ENCODE measurements around the gene SPATC1L.

SPATC1L gene

GRCh38 chr21:46120301-46121285, 63.7 kb downstream of the SPATC1L start:
- DNase-seq (ENCODE audit: low read depth, low spot score) = no peak

- DNase-seq (ENCODE audit: low read depth, low spot score) = no peak
These were observed 64.5 kb downstream of the SPATC1L start for GRCh38 chr21:46119637-46120271.

- no peak for DNase-seq (ENCODE audit: low read depth, low spot score)
These were observed 65.1 kb downstream of the SPATC1L start for GRCh38 chr21:46119144-46119636.

GRCh38 chr21:46118316-46119143, 65.7 kb downstream of the SPATC1L start:
- DNase-seq (ENCODE audit: low read depth, low spot score) = no peak

DNA sequence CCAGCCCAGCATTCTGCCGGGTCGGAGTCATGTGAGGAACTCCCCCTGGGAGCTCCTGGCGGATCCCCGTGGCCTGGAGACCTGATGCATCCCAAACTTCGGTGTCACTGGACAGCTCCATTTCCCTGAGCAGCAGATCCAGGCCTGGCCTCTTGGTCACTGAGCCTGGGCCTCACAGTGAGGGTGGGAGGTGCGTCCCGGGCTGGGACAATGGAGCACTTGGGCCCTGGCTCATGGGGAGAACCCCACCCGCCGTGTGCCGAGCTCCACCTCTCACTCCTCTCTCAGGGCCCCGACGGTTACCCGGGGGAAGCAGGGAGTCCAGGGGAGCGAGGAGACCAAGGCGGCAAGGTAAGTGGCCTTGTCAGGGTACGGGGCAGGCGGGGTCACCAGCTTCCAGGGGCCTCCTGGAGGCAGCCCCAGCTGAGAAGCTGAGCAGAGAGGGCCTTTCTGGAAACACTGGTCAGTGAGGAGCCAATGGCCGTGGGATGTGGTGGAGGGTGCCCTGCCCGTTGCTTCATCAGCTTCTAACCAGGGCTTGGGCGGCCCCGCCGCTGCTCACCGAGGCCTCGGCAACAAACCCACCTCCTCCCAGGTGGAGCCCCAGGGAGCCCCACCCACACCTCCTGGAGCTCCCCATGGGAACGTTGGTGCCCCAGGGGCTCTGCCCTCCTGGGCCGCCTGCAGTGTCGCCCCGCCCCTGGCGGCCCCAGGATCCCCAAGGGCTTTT, 66.5 kb downstream of the SPATC1L start:
- no peak for DNase-seq (ENCODE audit: low read depth, low spot score)

GRCh38 chr21:46116776-46117585, 67.3 kb downstream of the SPATC1L start:
- DNase-seq (ENCODE audit: low read depth, low spot score) = no peak

DNA sequence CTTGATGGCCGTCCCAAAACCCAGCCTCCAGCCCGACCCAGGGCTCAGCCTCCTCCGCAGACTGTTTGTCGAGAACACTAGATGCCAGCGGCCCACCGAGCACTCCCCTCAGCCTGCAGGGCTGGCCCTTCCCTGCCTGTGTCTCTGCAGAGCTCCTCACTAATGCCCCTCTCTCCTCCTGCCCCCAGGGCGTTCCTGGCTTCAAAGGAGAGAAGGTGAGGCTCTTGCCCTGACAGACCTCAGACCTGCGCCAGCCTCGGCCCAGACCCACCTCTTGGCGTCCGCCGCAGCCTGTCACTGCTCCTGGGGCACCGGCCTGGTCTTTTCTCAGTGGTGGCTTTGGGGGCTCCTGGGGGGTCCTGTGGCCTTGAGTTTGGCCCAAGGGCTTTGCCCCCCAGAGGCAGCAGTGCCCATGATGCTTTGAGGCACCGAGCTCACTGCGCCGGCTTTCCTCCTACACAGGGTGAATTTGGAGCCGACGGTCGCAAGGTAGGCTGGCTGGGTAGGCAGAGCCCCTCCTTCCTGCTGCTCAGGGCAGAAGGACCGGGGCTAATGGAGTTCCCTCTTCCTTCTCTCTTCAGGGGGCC, 68.0 kb downstream of the SPATC1L start:
- no peak for DNase-seq (ENCODE audit: low read depth, low spot score)

GRCh38 chr21:46115441-46116188, 68.6 kb downstream of the SPATC1L start:
- DNase-seq (ENCODE audit: low read depth, low spot score) = no peak

DNA sequence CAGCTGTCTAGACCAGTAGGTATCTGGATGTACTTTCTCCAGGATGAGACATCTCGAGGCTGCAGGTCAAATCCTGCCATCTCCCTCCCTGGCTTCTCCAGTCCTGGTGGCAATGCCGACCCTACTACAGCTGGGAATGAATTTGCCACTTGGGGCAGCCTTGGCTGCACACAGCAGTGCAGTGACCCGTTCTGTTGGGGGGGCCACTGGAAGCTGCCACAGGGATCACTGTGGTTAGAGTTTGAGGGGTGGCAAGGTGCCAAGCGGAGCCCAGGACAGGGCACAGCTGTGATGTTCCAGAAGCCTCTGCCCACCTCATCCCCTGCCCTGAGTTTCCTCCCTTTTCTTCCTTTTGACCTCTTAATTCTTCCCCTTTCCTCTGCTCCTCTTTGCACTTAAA, 69.3 kb downstream of the SPATC1L start:
- no peak for DNase-seq (ENCODE audit: low read depth, low spot score)

GRCh38 chr21:46113497-46114176, 70.6 kb downstream of the SPATC1L start:
- no peak for DNase-seq (ENCODE audit: low read depth, low spot score)

- no peak for DNase-seq (ENCODE audit: low read depth, low spot score)
These were observed 71.5 kb downstream of the SPATC1L start for GRCh38 chr21:46112725-46113215.

- DNase-seq (ENCODE audit: low read depth, low spot score) = no peak
These were observed 72.2 kb downstream of the SPATC1L start for GRCh38 chr21:46111857-46112724.

- no peak for DNase-seq (ENCODE audit: low read depth, low spot score)
These were observed 73.1 kb downstream of the SPATC1L start for GRCh38 chr21:46111193-46111571.

Data from activated CD4-positive, CD25-positive, alpha-beta regulatory T cell treated with anti-CD3 and anti-CD28 coated beads, Interleukin-2, amount 50 U/mL, for 16 hours (primary cell).